Choroid plexus epithelial cell (primary cell): ENCODE measurements around the gene ZNF397.

Experiments used
- DNase-seq: peaks from one replicate; pipeline ENCODE4 v3.0.0-alpha.2; 2010; ENCODE audit warnings: low read depth
- H3K4me3 ChIP-seq: 2 replicates; pipeline ENCODE4 v1.5.1; 2011; ENCODE audit warnings: low read depth, mild to moderate bottlenecking, control low read depth, low read length, moderate library complexity
- TF ChIP-seq, protein P1 (sequence below): conservative IDR thresholded peaks from 2 replicates; pipeline ENCODE4 v1.5.1; 2011; ENCODE audit warnings: low read depth, mild to moderate bottlenecking, control low read depth, inconsistent platforms, low read length, moderate library complexity

ZNF397 gene

GRCh38 chr18:35290094-35290735 is 49.4 kb downstream of the ZNF397 start, which contains the start of gene ZSCAN30:
Gene ZSCAN30, minus strand, starts transcription at chr18:35290229. Its CDS starts 25,877 bp downstream, at chr18:35264352.
- TF ChIP-seq, protein P1, sequence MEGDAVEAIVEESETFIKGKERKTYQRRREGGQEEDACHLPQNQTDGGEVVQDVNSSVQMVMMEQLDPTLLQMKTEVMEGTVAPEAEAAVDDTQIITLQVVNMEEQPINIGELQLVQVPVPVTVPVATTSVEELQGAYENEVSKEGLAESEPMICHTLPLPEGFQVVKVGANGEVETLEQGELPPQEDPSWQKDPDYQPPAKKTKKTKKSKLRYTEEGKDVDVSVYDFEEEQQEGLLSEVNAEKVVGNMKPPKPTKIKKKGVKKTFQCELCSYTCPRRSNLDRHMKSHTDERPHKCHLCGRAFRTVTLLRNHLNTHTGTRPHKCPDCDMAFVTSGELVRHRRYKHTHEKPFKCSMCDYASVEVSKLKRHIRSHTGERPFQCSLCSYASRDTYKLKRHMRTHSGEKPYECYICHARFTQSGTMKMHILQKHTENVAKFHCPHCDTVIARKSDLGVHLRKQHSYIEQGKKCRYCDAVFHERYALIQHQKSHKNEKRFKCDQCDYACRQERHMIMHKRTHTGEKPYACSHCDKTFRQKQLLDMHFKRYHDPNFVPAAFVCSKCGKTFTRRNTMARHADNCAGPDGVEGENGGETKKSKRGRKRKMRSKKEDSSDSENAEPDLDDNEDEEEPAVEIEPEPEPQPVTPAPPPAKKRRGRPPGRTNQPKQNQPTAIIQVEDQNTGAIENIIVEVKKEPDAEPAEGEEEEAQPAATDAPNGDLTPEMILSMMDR = no peak
- peak; percentile 96 for DNase-seq
- peak within 1 kb of the TSS; percentile 82 for H3K4me3 ChIP-seq

DNA sequence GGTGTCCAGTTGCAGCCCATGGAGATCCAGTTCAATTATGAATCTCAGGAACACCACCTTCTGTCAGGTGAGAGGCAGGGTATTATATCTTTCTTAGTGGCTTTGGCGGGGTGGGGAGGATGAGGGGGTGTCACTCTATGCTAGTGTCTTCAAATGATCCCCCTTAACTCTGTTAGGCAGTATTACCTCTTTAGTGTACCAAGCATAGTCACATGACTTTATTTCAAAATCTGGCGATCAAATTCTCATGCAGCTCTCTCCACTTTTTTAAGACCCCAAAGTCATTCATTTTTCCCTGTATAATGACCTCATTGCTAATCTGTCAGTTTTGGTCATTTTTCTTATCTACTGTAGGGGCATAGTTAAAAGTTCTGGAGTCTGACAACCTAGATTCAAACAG is 50.3 kb downstream of the ZNF397 start:
- H3K4me3 ChIP-seq = peak overlapping the region; percentile 82
- TF ChIP-seq, protein P1 = no peak
- no peak for DNase-seq

GRCh38 chr18:35296060-35296459 is 55.2 kb downstream of the ZNF397 start:
- H3K4me3 ChIP-seq = no peak overlapping the region
- DNase-seq = no peak
- TF ChIP-seq, protein P1 = no peak

GRCh38 chr18:35303610-35304009 is 62.8 kb downstream of the ZNF397 start:
- TF ChIP-seq, protein P1 = no peak
- DNase-seq = no peak

DNA sequence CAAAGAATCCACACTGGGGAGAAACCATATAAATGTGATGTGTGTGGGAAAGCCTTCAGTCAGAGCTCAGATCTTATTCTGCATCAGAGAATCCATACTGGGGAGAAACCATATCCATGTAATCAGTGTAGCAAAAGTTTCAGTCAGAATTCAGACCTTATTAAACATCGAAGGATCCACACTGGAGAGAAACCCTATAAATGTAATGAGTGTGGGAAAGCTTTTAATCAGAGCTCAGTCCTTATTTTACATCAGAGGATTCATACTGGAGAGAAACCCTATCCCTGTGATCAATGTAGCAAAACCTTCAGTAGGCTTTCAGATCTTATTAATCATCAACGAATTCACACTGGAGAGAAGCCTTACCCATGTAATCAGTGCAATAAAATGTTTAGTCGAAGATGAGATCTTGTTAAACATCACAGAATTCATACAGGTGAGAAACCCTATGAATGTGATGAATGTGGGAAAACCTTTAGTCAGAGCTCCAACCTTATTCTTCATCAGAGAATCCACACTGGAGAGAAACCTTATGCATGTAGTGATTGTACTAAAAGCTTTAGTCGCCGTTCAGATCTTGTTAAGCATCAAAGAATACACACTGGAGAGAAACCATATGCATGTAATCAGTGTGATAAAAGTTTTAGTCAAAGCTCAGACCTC is 65.9 kb downstream of the ZNF397 start:
- DNase-seq = no peak
- H3K4me3 ChIP-seq = no peak overlapping the region
- TF ChIP-seq, protein P1 = no peak

More at GRCh38 chr18:35303610-35304009, 62.8 kb downstream of the ZNF397 start:
- H3K4me3 ChIP-seq = no peak overlapping the region
